ENCODE measurements around the gene TM7SF2.
A peak's percentile ranks its signal among the peaks of the same experiment; 100 is the strongest.

DNA sequence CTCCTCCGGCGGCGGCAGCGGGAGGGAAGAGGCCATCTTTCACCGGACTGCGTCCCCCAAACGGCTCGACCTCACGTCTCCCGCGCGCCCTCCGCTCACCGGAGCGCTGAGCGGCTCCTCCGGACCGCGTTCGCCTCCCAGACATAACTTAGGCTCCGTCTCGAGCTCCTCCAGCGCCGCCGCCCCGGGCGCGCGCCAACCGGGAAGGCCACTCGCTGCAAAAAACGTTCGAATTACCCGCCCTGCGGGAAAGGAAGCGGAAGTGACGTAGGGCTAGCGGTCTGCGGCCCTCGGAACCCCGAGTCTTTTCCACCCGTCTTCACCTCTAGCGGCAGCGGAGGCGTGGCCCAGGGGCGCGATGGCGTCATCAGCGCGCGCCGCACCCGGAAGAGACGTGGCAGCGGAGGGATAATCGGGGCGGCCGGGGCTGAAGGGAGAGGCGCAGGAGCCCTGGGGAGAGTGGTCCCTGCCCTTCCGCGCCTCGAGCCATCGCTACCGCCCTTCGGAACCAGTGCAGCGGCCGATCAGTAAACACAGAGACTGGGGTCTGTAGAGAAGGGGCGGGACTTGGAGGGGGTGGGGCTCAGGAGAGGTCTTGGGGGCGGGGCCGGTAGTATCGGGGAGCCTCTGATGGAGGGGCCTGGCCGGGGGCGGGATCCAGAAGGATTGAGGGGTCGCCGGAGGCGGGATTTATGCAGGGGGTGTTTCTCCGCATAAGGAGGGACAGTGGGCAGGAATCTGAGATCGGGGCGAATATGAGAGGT is 27.7 kb upstream of the TM7SF2 start, which contains the start of the genes CDCA5 and ZFPL1:
- TF ChIP-seq POLR2AphosphoS5 (IDR thresholded peaks at IDR 0.05; ENCODE audit: low read depth, low read length): peak; percentile 66
- TF ChIP-seq, protein P1, sequence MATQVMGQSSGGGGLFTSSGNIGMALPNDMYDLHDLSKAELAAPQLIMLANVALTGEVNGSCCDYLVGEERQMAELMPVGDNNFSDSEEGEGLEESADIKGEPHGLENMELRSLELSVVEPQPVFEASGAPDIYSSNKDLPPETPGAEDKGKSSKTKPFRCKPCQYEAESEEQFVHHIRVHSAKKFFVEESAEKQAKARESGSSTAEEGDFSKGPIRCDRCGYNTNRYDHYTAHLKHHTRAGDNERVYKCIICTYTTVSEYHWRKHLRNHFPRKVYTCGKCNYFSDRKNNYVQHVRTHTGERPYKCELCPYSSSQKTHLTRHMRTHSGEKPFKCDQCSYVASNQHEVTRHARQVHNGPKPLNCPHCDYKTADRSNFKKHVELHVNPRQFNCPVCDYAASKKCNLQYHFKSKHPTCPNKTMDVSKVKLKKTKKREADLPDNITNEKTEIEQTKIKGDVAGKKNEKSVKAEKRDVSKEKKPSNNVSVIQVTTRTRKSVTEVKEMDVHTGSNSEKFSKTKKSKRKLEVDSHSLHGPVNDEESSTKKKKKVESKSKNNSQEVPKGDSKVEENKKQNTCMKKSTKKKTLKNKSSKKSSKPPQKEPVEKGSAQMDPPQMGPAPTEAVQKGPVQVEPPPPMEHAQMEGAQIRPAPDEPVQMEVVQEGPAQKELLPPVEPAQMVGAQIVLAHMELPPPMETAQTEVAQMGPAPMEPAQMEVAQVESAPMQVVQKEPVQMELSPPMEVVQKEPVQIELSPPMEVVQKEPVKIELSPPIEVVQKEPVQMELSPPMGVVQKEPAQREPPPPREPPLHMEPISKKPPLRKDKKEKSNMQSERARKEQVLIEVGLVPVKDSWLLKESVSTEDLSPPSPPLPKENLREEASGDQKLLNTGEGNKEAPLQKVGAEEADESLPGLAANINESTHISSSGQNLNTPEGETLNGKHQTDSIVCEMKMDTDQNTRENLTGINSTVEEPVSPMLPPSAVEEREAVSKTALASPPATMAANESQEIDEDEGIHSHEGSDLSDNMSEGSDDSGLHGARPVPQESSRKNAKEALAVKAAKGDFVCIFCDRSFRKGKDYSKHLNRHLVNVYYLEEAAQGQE (IDR thresholded peaks at IDR 0.05; ENCODE audit: insufficient read depth in 1 of 2, low read depth in 2 of 2, low read length in 2 of 2): 0 out of 4 replicates have a peak, but pooled peaks of 1 of the 2 experiments have one; percentile 38
- peak; percentile 88 for TF ChIP-seq FOXP2 (optimal IDR thresholded peaks at IDR 0.05; ENCODE audit: borderline replicate concordance, extremely low read depth, extremely low read length, insufficient read depth)
- 0 out of 2 replicates have a peak, but pooled peaks have one; percentile 70 for TF ChIP-seq SIN3A (IDR thresholded peaks at IDR 0.05; ENCODE audit: borderline replicate concordance, insufficient read depth, low read length)
- TF ChIP-seq TAF1 (IDR thresholded peaks at IDR 0.05; ENCODE audit: borderline replicate concordance, insufficient read depth, low read length): peak; percentile 67; the same call in 1 of the 2 replicates

All from PFSK-1 (cell line).